ENCODE measurements around the gene ROPN1. TPM values are rescaled to one million over a fixed set of nuclear protein-coding genes. Genes with fewer than 3 reads are reported as not detected.

Gene ROPN1
- total RNA-seq, 1 experiment from 2014 or later: not detected

DNA sequence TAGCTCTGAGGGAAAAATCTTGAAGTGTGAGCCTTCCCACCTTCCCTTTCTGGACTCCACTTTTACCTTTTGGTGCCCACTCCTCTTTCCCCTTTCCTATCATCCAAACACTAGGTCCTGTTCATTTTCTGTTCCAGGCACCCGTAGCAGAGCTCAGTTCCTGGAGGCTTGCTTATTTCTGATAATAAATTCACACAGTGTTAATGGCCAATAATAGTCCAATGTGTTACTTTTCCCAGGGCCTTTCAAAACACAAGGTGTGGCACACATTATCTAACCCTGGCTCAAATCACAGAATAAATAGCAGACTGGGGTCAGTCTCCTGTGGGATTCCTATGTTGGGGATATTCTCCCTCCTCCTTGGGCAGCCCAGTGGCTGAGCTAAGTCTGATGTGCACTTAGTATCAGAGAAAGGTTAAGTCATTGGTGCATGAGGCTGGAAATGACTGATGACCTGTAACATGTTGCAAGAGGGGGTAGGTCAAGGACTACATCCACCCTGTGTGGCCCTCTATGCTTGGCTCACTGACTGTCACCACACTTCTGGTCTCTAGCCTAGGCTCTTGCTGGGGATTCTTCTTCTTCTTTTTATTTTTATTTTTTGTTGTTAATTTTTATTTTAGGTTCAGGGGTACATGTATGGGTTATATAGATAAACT is 43.7 kb upstream of the ROPN1 start:
- H3K9me3 ChIP-seq: no peaks in the 10 kb centered on the region
- Mint-ChIP-seq H3K27ac (ENCODE audit: unreplicated experiment) (no peak overlapping the region), H3K27me3 (ENCODE audit: insufficient read depth, unreplicated experiment) (peaks cover 25% of the 10 kb centered on the region), H3K9me3 (ENCODE audit: unreplicated experiment) (no peaks in the 10 kb centered on the region), H3K36me3 (ENCODE audit: insufficient read depth, unreplicated experiment) (no peaks in the 10 kb centered on the region), H3K4me3 (ENCODE audit: unreplicated experiment) (peak overlapping the region; percentile 80), H3K4me1 (ENCODE audit: low read depth, unreplicated experiment) (peaks cover 7% of the 10 kb centered on the region)
- ChIA-PET CTCF (no interaction called here), POLR2A (no interaction called here)
- H3K4me1 ChIP-seq: peaks cover 6% of the 10 kb centered on the region
- DNase-seq: no peak
- peaks cover 2% of the 10 kb centered on the region for H3K27me3 ChIP-seq (replicated peaks; ENCODE audit: control insufficient read depth, insufficient read depth, low read length)
- no TSS peak for BruUV-seq (replicated peaks)
- H3K4me3 ChIP-seq (ENCODE audit: low read depth, low read length): no peak overlapping the region
- intact Hi-C loops (cut with micrococcal nuclease; ENCODE audit: unreplicated experiment): loop anchor here (10.0 kb wide), 1 partner anchor 209 kb away; no protein-coding TSS in a partner anchor
- H3K36me3 ChIP-seq (ENCODE audit: control insufficient read depth, insufficient read depth, low read length): no peaks in the 10 kb centered on the region
- TF ChIP-seq, protein P1, sequence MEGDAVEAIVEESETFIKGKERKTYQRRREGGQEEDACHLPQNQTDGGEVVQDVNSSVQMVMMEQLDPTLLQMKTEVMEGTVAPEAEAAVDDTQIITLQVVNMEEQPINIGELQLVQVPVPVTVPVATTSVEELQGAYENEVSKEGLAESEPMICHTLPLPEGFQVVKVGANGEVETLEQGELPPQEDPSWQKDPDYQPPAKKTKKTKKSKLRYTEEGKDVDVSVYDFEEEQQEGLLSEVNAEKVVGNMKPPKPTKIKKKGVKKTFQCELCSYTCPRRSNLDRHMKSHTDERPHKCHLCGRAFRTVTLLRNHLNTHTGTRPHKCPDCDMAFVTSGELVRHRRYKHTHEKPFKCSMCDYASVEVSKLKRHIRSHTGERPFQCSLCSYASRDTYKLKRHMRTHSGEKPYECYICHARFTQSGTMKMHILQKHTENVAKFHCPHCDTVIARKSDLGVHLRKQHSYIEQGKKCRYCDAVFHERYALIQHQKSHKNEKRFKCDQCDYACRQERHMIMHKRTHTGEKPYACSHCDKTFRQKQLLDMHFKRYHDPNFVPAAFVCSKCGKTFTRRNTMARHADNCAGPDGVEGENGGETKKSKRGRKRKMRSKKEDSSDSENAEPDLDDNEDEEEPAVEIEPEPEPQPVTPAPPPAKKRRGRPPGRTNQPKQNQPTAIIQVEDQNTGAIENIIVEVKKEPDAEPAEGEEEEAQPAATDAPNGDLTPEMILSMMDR (IDR thresholded peaks at IDR 0.05; ENCODE audit: insufficient read depth in 1 of 2, low read depth in 1 of 2, low read length in 1 of 2, severe bottlenecking in 1 of 2, unreplicated experiment in 1 of 2): no peak

DNA sequence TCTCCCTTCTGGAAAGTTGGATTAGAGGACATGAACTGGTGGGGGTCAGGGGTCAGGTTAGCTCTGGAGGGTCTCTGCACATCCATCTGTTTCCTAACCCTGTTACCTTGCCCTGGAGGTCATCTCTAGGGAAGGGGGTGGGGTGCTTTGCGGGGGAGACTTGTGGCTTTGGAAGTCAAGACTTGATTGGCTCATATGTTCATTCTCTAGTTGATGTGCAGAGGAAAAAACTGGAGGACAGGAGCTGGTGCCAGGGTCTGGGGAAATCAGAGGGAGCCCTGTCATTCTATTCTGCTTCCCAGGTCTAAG is 42.9 kb upstream of the ROPN1 start:
- Histone ChIP-seq H3K36me3 (ENCODE audit: control insufficient read depth, insufficient read depth, low read length) (no peaks in the 10 kb centered on the region), H3K9me3 (no peaks in the 10 kb centered on the region), H3K4me3 (ENCODE audit: low read depth, low read length) (no peak overlapping the region), H3K27me3 (replicated peaks; ENCODE audit: control insufficient read depth, insufficient read depth, low read length) (peaks cover 2% of the 10 kb centered on the region), H3K4me1 (peaks cover 6% of the 10 kb centered on the region)
- Mint-ChIP-seq H3K36me3 (ENCODE audit: insufficient read depth, unreplicated experiment) (no peaks in the 10 kb centered on the region), H3K27ac (ENCODE audit: unreplicated experiment) (no peak overlapping the region), H3K27me3 (ENCODE audit: insufficient read depth, unreplicated experiment) (peaks cover 28% of the 10 kb centered on the region), H3K9me3 (ENCODE audit: unreplicated experiment) (no peaks in the 10 kb centered on the region), H3K4me3 (ENCODE audit: unreplicated experiment) (peak overlapping the region; percentile 80), H3K4me1 (ENCODE audit: low read depth, unreplicated experiment) (peaks cover 7% of the 10 kb centered on the region)
- no peak for DNase-seq
- intact Hi-C loops (cut with micrococcal nuclease; ENCODE audit: unreplicated experiment): loop anchor here (5.0 to 10.0 kb wide), 3 partner anchors 210 to 433 kb away; no protein-coding TSS in a partner anchor
- POLR2A ChIA-PET: no interaction called here
- CTCF ChIA-PET: no interaction called here
- TF ChIP-seq, protein P1 (IDR thresholded peaks at IDR 0.05; ENCODE audit: insufficient read depth in 1 of 2, low read depth in 1 of 2, low read length in 1 of 2, severe bottlenecking in 1 of 2, unreplicated experiment in 1 of 2): no peak
- BruUV-seq (replicated peaks): no TSS peak

DNA sequence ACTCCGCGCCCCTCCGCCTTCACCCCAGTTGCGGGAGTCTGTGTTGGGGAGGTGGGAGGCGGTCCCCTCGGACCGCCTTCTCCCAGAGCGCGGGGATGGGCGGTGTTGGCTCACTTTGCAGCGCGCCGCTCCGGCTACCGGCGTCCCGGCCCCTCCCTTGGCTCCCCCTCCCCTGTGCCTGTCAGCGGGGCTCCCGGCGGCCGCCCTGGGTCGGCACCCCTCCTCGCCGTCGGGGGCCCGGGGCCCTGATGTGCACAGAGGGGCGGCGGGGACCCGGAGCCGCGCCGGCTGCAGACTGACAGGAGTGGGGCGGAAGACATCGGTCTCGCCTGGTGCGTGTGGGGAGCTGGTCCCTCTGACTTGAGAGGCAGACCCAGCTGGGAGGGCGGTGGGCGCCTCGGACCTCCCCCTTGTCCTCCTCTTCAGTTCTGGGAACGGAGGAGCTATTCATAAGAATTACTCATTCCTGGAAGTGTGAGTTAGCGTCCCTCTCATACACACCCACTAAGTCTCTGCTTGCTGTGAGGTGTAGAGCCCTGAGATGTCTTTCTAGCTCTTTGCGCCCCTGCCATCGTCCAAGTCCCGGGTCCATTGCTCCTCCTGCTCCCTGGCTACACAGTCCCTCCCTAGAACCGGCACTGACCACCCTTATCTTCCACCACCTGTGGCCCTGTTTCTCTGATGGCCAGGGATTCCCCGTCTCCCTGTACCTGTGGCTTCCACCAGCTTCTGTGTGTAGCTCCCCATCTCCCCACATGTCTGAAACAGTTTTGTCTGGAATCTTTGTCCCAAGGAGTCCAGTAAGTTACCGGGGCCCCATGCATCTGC is 42.3 kb upstream of the ROPN1 start:
- POLR2A ChIA-PET: interaction anchor here (0.6 kb wide), 2 partner anchors 372 to 553 kb away, joined by 3 read pairs; no protein-coding TSS in a partner anchor
- H3K27me3 ChIP-seq (replicated peaks; ENCODE audit: control insufficient read depth, insufficient read depth, low read length): peaks cover 2% of the 10 kb centered on the region
- peak overlapping the region; percentile 80 for H3K4me3 Mint-ChIP-seq (ENCODE audit: unreplicated experiment)
- H3K36me3 ChIP-seq (ENCODE audit: control insufficient read depth, insufficient read depth, low read length): no peaks in the 10 kb centered on the region
- no peaks in the 10 kb centered on the region for H3K9me3 Mint-ChIP-seq (ENCODE audit: unreplicated experiment)
- CTCF ChIA-PET: interaction anchor here (0.6 to 1.9 kb wide), 7 partner anchors 15 to 466 kb away, joined by 3 to 10 read pairs (median 5); no protein-coding TSS in a partner anchor
- H3K4me1 ChIP-seq: peaks cover 6% of the 10 kb centered on the region
- H3K9me3 ChIP-seq: no peaks in the 10 kb centered on the region
- peak overlapping the region; percentile 57 for H3K4me3 ChIP-seq (ENCODE audit: low read depth, low read length)
- DNase-seq: no peak
- TF ChIP-seq, protein P1 (IDR thresholded peaks at IDR 0.05; ENCODE audit: insufficient read depth in 1 of 2, low read depth in 1 of 2, low read length in 1 of 2, severe bottlenecking in 1 of 2, unreplicated experiment in 1 of 2): no peak
- intact Hi-C loops (cut with micrococcal nuclease; ENCODE audit: unreplicated experiment): loop anchor here (5.0 to 10.0 kb wide), 3 partner anchors 211 to 433 kb away; no protein-coding TSS in a partner anchor
- no TSS peak for BruUV-seq (replicated peaks)
- H3K27ac Mint-ChIP-seq (ENCODE audit: unreplicated experiment): no peak overlapping the region
- H3K4me1 Mint-ChIP-seq (ENCODE audit: low read depth, unreplicated experiment): peaks cover 7% of the 10 kb centered on the region
- H3K36me3 Mint-ChIP-seq (ENCODE audit: insufficient read depth, unreplicated experiment): no peaks in the 10 kb centered on the region
- H3K27me3 Mint-ChIP-seq (ENCODE audit: insufficient read depth, unreplicated experiment): peaks cover 28% of the 10 kb centered on the region

All from Caco-2 (cell line).